ENCODE data around the gene BCLAF1.
"Not testable (repeated sequence)": the region's sequence is repeated elsewhere in the genome, so short reads cannot be mapped to it uniquely, and the experiment has no call there.

DNA sequence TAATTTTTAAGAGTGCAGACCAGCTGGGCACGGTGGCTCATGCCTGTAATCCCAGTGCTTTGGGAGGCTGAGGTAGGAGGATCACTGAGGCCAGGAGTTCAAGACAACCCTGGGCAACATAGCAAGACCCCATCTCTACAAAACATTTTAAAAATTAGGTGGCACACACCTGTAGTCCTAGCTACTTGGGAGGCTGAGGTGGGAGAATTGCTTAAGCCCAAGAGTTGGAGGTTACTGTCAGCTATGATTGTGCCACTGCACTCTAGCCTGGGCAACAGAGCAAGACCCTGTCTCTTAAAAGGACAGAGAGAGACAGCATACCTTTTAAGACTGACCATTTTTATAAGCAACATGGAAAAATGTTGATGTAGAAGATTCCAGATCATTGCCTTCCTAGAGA is 18.8 kb upstream of the BCLAF1 start:
- not testable (repeated sequence) for TF ChIP-seq BRCA1 (IDR thresholded peaks at IDR 0.05); BRCA1 (CRISPR knock-in tag; IDR thresholded peaks at IDR 0.05); MEF2D (tag; conservative IDR thresholded peaks at IDR 0.05; ENCODE audit: low read depth); SRF (CRISPR knock-in tag; IDR thresholded peaks at IDR 0.05); ELF1 (tag; IDR thresholded peaks at IDR 0.05)
- TF ChIP-seq, protein P1, sequence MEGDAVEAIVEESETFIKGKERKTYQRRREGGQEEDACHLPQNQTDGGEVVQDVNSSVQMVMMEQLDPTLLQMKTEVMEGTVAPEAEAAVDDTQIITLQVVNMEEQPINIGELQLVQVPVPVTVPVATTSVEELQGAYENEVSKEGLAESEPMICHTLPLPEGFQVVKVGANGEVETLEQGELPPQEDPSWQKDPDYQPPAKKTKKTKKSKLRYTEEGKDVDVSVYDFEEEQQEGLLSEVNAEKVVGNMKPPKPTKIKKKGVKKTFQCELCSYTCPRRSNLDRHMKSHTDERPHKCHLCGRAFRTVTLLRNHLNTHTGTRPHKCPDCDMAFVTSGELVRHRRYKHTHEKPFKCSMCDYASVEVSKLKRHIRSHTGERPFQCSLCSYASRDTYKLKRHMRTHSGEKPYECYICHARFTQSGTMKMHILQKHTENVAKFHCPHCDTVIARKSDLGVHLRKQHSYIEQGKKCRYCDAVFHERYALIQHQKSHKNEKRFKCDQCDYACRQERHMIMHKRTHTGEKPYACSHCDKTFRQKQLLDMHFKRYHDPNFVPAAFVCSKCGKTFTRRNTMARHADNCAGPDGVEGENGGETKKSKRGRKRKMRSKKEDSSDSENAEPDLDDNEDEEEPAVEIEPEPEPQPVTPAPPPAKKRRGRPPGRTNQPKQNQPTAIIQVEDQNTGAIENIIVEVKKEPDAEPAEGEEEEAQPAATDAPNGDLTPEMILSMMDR (IDR thresholded peaks at IDR 0.05 in 2 of 3, conservative IDR thresholded peaks at IDR 0.05 in 1 of 3; ENCODE audit: insufficient read depth in 2 of 3, low read depth in 1 of 3, low read length in 3 of 3) = not testable (repeated sequence)
